NCI-H526 (cell line): Measurements from ENCODE around the gene ATP5F1D.
"Not testable (repeated sequence)": the region's sequence is repeated elsewhere in the genome, so short reads cannot be mapped to it uniquely, and the experiment has no call there.

ENCODE experiments used
- DNase-seq, 2 experiments: peaks; one replicate each; lab custom pipeline; 2025; lab: John Stamatoyannopoulos, UW

The ATP5F1D gene

GRCh38 chr19:1233115-1233667 lies 8.4 kb upstream of the ATP5F1D start:
- DNase-seq, result no peak

- no peak for DNase-seq
Measured at GRCh38 chr19:1234051-1234954, 7.2 kb upstream of the ATP5F1D start.

DNA sequence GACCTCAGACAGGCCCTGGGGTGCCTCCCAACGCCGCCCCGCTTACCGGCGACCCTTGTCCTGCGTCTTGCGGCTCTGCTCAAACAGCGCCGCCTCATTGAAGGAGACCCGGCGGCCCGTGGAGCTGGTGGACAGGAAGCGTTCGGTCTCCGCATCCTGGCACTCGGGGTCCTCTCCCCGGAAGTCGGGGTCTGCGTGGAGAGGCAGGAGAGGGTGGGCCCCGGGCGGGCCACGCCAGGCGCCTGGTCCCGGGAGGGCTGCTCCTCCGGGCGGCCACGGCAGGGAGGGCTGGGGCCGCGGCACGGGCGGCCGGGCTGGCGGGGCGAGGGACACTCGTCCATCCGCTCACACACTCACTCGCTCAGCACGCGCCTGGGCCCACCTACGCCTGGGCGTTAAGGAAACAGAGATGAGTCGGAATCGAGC lies 6.6 kb upstream of the ATP5F1D start:
- no peak for DNase-seq

GRCh38 chr19:1235625-1236538 lies 5.7 kb upstream of the ATP5F1D start:
- peak in 1 of 2 experiments; percentile 43 for DNase-seq

GRCh38 chr19:1236576-1236975 lies 5.0 kb upstream of the ATP5F1D start:
- no peak for DNase-seq

DNA sequence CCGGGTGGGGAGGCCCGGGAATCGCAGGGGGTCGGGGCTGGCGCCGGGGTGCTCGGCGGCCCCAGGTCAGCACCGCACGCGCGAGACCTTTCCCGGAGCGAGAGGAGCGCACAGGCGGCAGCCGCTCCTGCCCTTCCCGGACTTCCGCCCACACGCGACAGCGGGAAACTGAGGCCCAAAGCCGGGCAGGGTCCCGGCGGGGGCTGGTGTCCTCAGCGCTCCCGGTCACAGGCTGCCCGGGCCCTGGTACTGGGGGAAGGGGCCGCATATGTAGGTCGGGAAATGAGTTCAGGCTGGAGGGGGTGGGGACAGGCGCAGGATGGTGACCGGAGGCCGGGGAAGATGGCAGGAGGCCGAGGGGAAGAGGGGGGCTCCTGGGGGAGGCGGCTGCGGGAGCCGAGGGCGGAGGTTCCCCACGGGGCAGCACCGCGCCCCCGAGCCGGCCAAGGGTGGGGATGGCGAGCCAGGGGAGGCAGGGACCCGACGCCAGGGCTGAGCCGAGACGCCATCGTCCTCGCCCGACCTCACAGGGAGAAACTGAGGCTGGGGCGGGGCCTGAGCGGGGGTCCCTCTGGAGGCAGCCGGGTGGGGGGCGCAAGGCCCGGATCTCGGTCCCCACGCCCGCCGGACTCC lies 4.4 kb upstream of the ATP5F1D start:
- peak in 1 of 2 experiments; percentile 29 for DNase-seq

DNA sequence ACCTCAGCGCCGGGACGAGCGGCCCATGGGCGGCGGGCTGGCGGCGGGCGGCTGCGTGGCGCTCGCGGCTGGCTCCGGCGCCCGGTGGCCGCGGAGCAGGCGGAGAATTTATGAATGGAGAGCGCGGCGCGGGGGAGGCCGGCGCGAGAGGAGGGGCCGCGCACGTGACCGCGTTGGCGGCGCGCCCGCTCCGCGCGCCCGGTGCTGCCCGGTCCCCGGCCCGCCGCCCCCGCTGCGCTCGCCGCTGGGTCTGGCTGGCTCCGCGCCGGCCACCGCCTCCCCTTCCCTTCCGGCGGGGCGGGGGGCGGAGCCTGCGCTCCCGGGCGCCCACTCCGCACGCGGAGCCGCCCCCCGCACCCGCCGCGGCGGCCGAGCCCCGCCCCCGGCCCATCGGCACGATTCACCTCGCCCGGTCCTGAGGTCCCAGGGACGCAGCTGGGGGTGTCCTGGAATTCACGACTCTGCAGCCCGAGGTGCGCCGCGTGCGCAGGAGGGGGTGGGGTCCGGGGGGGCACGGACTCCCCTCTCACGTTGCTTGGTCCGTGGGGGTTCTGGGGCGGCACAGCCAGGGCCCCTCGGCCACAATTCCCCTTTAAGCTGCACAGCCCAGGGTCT lies 3.7 kb upstream of the ATP5F1D start, which contains the start of gene CBARP:
Gene CBARP (minus strand): TSS at position 252 of the 615 bp plus-strand sequence. CDS start 1,905 bp downstream, outside the sequence.
- DNase-seq, result peak in 1 of 2 experiments; percentile 56

DNA sequence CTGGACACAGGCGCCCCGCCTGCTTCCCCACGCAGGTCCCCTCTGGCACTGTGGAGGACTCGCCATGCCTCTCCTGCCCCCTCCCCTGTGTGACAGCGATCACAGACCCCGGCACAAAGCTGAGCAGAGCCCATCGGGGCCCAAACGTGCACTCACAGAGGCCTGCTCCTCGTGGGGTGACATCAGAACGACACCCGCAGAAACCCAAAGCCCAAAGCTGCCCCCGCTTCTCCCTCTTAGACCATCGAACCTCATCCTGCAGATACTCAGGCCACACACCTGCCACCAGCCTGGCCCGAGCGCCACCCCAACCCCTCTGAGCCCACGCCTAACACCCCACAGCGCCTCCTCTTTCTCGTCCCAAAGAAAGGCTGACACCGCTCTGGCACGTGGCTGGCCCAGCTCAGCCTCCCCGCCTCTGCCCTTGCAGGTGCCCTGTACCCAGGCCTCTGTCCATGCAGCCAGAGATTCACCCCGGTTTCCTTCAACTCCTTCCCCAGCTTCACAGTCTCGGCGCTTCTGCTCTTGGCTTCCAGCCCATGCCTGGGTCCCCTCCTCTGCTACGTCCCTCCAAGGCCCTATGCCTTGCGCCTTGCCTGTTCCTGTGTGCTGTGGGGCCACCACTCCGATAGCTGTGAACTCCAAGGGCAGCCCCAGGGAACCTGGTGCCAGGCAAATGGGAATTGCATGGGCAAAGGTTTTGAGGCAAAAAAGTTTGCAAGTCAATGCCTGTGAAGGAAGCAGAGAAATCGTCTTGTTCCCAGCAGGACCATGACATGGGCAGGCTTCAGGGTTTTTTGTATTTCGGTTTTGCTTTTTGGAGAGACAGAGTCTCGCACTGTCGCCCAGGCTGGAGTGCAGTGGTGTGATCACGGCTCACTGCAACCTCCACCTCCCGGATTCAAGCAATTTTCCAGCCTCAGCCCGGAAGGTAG lies 2.9 kb upstream of the ATP5F1D start:
- no peak for DNase-seq

- DNase-seq, result no peak
Measured at GRCh38 chr19:1239420-1239795, 2.1 kb upstream of the ATP5F1D start.

DNA sequence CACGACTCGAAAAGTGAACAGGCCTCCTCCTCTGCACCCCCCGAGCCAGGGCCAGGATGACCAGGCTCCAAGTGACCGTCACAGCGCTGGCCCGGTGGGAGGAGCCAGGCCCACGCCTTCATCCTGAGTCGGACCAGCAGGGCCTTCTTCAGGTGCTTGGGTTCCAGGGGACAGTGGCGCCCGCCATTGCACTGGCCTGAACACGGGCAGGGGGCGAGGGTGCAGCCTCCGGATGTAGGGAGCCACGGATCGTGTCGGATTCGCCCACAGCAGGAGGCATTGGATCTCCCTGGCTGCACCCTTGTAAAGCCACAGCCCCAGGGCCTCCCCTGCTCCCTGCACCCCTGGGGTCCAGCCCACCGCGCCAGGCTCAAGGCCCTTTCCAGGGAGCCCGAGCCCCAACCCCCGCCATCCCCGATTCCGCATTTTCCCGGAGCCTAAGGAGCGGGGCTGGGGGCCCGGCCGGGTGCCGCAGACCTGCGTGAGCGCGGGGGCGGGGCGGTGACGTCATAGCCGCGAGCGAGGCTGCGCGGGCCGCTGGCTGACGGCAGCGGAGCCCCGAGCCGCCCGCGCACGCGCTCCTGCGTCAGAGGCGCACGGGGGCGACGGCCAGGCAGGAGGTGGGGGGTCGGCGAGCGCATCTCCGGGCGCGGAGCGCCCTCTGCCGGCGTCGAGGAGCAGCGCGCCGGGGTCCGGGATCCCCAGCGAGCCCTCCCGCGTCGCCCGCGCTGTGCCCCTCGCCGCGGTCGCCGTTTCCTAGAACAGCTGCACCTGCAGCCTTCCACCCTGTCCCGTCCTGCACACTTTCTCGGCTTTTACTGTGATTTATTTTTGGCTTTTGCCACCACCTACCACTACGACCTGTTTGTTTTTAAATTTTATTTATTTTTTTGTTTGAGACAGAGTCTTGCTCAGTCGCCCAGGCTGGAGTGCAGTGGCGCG lies 1.5 kb upstream of the ATP5F1D start:
- DNase-seq, result peak in 1 of 2 experiments; percentile 90

DNA sequence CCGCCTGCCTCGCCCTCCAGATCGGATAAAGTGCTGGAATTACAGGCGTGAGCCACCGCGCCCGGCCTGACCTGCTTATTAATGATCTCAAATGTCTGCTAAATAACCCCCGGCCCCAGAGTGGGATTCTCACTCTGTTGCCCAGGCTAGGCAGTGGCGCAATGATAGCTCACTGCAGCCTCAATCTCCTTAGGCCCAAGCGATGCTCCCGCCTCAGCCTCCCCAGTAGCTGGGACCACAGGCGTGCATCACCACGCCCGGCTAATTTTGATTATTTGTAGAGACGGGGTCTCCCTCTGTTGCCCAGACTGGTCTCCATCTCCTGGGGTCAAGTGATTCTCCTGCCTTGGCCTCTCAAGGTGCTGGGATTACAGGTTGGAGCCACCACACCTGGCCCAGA lies 626 bp upstream of the ATP5F1D start:
- no peak for DNase-seq

DNA sequence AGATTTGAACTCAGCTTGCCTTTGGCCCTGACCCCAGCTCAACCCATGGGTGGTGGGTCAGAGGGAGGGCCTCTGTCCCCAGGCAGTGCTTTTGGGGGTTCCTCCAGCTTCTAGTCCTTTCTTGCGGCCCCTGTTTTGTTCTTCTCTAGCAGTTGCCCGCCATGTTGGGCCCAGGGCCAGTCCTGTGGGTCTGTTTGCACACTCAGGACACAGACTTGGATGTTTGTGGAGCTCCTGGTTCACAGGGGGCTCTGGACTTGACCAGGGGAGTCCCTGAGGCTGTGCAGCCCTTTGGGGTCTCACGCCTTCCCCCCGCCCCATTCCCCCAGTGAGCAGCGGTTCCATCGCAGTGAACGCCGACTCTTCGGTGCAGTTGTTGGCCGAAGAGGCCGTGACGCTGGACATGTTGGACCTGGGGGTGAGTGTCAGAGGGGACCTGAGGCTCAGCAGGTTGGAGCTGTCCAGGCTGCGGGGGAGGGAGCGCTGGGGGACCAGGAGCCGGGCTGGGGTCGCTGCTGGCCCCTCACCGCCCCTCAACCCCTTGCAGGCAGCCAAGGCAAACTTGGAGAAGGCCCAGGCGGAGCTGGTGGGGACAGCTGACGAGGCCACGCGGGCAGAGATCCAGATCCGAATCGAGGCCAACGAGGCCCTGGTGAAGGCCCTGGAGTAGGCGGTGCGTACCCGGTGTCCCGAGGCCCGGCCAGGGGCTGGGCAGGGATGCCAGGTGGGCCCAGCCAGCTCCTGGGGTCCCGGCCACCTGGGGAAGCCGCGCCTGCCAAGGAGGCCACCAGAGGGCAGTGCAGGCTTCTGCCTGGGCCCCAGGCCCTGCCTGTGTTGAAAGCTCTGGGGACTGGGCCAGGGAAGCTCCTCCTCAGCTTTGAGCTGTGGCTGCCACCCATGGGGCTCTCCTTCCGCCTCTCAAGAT lies 2.5 kb downstream of the ATP5F1D start:
- peak in 1 of 2 experiments; percentile 85 for DNase-seq

DNA sequence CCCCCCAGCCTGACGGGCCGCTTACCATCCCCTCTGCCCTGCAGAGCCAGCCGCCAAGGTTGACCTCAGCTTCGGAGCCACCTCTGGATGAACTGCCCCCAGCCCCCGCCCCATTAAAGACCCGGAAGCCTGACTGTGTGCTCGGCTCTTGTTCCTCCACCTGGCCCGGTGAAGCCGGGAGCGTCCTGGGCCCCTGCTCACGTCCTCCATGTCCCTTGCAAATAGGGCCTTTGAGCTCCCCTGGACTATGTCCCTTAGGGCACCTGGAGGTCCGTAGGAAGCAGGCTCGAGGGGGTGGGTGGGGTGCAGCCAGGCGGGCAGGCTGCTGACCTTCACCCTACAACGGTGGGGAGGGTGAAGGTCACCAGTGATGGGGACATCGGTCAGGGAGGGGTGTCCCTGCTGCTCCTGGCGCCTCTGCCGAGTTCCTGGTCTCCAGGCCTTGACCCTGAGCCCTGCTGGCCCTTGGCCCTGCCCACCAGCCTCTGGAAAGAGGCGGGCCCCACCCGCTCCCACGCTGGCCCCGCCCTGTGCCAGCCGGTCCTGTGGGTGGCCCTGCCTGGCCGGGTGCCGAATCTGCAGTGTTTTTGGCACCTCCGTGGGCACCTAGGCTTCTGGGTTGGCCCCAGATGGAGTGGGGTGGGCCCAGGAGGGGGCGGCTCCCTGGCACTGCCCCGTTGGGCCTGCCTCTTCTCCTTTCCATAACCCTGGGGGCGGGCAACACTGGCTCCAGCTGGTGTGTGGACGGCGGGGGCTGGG lies 3.3 kb downstream of the ATP5F1D start:
- no peak for DNase-seq

- no peak for DNase-seq
Measured at GRCh38 chr19:1245494-1246264, 4.1 kb downstream of the ATP5F1D start.

GRCh38 chr19:1246265-1247087 lies 4.9 kb downstream of the ATP5F1D start:
- DNase-seq, result not testable (repeated sequence)
